HG02759 (cell line): ENCODE data around the gene KCNB1.
"Not testable (repeated sequence)": the region's sequence is repeated elsewhere in the genome, so short reads cannot be mapped to it uniquely, and the experiment has no call there.

Experiments
- ATAC-seq: cut with Tn5 transposase; IDR thresholded peaks from one replicate; pipeline ENCODE4 v1.9.1; 2021; ENCODE audit warnings: mild to moderate bottlenecking, moderate library complexity; ENCODE audit not compliant: unreplicated experiment

The KCNB1 gene

DNA sequence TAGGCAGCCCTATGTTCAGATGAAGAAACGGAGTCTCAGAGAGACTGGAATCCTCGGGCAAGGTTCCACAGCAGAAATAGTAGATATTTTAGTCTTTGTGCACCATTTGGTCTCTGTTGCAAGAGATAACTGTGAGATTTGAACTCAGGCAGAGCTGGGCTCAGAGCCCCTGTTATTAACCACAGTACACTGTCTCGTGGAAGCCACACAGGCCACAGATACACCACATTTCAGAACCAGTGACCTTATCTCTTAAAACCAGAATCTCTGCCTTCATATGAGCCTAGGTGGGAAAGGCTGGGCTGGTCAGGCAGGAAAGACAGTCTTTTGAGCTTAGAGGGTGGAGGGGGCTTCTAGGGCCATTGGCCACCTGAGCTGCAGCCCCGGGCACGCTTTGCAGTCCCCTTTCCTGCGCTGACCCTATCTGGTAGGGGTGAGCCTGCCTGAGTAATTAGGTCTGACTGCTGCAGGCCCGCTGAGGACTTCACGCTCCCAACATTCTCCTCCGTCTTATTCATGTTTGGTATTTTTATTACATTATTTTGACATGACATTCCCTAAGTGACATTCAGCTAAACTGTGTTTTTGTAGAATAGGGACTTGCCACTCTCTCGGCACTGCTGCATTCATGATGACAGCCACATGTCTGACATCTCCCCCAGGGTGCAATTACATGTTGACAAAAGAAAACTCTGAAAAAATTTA is 71.1 kb downstream of the KCNB1 start:
- no peak for ATAC-seq

DNA sequence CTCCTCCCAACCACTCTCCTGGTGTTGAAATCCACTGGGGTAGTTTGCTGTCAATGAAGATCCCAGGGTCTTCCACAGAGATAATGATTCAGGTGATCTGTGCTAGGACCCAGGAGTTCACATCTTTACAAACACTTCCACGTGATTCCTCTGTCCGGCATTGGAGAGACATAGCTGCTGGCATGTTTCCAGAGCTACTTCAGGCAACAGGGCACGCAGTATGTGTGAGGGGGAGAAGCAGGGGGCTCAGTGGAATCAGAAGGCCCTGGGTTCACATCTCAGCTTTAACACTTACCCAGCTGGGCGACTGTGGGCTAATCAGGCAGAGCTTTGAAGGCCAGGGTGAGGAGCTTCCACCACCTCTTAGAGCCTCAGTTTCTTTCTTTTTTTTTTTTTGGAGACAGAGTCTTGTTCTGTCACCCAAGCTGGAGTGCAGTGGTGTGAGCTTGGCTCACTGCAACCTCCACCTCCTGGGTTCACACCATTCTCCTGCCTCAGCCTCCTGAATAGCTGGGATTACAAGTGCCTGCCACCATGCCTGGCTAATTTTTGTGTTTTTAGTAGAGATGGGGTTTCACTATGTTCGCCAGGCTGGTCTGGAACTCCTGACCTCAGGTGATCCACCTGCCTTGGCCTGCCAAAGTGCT is 72.4 kb downstream of the KCNB1 start:
- not testable (repeated sequence) for ATAC-seq

DNA sequence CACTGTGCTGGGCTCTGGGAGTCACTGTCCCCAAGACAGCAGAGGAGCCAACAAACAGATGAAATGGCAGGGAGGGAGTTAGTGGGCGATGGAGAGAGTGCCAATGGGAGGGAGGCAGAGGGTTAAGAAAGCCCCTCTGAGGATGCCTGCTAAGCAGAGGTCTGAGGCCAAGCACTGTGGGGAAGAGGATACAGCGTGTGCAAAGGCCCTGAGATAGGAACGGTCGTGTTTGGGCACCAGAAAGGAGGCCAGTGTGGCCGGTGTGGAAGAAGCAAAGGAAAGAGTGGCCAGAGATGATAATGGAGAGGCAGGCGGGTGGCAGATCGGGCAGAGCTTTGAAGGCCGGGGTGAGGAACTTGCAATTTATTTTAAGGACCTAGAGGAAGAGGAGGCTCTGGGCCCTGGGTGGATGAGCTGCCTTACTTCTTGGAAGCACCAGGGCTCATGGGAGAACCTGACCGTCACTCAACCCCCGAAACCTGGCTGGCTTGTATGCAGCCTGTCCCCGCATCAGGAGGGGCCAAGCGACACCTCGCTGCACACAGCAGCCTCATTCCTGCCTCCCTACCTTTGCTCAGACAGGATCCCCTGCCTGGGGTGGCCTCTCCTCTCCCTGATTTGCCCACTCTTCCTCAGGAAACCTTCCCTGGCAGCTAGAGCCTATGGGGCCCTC is 73.0 kb downstream of the KCNB1 start:
- no peak for ATAC-seq

- no peak for ATAC-seq
Observed at GRCh38 chr20:49408509-49409104, 73.9 kb downstream of the KCNB1 start.

- ATAC-seq: no peak
Observed at GRCh38 chr20:49406666-49407065, 75.8 kb downstream of the KCNB1 start.

DNA sequence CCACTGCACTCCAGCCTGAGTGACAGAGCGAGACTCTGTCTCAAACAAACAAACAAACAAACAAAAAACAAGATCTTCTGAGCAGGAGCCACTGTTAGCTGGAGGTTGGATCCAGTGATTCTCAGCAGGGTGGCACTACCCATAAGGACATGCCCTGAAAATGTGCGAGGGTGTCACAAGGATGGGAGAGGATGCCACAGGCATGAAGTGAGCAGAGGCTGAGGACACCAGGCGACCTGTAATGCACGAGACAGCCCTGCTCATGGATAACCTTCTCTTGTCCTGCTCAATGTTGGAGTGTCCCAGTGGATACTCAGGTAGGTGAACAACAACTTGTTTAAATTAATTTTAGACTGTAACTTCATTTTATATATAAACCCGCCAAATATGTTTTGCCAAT is 76.8 kb downstream of the KCNB1 start:
- ATAC-seq: no peak

DNA sequence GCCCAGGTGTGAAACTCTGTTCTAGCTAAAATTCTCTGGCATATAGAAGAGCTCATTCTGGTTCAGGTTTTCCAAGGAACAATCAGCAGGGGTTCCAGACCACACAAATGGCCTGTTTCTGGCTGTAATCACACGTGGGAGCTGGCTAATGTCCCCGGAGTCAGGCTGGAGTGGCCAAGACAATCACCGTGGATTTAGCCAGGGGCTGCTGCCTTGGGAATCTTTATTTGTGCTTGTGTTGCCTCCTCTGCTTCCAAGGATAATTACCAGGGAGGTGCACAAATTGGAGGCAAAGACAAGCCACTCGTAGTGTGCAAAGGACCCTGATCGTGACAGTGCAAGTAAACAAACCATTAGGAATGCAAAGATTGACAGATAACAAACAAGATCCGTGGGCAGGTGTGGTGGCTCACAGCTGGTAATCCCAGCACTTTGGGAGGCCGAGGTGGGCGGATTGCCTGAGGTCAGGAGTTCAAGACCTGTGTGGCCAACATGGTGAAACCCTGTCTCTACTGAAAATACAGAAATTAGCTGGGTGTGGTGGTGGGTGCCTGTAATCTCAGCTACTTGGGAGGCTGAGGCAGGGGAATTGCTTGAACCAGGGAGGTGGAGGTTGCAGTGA is 77.3 kb downstream of the KCNB1 start:
- no peak for ATAC-seq

DNA sequence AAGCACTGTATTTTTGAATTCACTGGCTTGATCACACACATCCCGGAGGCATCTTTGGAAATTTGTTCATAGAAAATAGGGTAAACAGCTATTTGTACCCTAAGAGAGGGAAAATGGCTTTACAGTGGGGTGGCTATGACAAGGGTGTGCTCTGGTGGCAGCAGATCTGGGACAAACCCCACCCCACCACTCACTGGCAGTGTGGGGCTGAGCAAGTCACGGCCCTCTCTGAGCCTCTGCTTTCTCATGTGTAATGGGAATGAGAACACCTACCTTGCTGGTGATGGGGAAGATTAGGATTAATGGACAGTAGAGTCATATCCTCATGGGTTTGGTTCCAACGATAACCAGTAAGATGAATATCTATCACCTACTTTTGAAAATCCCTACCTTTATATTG is 78.0 kb downstream of the KCNB1 start:
- ATAC-seq: no peak

- ATAC-seq: no peak
Observed at GRCh38 chr20:49403911-49404310, 78.6 kb downstream of the KCNB1 start.

DNA sequence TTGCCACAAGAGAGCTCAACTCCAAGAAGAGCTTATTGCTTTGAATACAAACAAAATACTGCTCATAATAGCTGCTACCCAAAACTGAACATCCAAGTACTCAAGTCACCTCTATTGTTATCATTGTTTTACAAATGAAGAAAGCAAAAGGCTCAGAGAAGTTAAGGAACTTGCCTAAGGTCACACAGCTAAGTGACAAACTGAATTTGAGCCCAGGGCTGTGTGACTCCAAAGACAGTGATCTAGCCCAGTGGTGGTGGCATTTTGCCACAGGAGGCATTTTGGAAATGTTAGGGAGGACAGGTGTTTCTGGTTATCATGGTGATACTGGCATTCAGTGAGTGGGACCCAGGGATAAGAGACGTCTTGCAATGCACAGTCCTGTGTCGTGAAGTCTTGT is 79.5 kb downstream of the KCNB1 start:
- ATAC-seq: no peak

DNA sequence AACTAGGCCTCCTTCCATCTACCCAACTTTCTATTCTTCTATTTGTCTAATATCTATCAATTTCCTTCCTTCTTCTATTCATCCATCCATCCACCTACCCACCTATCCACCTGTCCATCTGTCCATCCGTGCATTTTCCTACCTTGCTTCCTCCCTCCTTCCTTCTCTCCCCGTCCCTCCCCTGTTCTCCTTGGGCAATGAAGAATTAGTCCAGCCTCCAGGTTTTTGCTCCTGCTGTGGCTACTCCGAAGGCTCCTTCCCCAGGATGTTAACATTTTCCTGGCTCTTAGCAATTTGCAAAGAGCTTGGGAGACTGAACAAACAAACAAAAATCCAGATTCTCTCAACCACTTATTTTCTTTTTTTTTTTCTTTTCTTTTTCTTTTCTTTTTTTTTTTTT is 81.6 kb downstream of the KCNB1 start:
- ATAC-seq: no peak

DNA sequence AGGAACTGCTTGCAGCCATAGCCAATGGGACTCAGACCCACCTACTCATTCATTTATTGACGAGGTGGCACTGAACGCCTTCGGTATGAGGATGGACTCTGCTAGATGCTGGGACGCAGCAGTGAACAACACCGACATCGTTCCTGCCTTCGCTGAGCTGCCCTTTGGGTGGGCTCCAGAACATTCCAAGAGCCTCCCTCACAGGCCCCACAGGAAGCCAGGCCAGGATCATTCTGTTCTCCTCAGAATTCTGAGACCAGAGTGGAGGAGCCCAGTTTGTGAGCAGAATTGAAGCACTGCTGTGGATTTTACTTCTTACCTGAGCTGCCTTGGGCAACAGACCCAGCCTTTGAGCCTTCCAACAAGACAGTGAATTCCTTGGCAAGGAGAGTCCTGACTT is 82.1 kb downstream of the KCNB1 start:
- ATAC-seq: no peak

DNA sequence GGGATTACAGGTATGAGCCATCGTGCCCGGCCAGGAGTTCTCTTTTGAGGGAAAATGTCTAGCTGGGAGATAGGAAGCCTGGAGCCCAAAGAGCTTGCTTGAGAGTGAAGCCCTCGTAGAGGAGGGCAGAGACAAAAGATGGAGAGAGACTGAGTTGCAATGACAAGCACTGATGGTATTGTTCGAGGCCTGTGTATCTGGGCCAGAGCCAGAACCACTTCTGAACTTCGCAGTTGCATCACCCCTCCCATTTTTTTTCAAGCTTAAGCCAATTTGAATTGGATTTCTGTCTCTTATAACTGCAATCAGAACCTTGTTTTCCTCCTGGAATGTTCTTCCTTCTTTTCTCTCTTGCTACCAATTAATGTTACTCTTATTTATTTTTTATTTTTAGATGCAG is 83.1 kb downstream of the KCNB1 start:
- ATAC-seq: no peak

- no peak for ATAC-seq
Observed at GRCh38 chr20:49398401-49399144, 83.9 kb downstream of the KCNB1 start.

DNA sequence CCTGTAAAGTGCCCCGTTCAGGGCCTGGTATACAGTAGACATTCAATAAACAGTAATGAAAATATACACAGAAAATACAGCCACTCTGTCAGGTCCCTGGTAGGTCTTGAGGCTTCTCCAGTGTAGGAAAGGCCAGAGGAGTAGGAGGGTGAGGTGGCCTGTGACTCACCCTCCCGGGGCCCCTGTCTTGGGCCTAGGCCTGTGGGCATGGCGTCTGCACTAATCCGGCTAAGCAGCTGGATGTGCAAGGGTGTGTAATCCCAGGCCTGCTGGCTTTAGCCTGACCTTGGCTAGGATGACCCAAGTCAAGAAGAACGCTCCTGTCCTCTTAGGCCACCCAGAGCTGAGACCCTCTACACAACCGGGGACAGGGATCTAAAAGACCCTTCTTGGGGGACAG is 84.9 kb downstream of the KCNB1 start:
- no peak for ATAC-seq

- no peak for ATAC-seq
Observed at GRCh38 chr20:49396230-49396629, 86.2 kb downstream of the KCNB1 start.

DNA sequence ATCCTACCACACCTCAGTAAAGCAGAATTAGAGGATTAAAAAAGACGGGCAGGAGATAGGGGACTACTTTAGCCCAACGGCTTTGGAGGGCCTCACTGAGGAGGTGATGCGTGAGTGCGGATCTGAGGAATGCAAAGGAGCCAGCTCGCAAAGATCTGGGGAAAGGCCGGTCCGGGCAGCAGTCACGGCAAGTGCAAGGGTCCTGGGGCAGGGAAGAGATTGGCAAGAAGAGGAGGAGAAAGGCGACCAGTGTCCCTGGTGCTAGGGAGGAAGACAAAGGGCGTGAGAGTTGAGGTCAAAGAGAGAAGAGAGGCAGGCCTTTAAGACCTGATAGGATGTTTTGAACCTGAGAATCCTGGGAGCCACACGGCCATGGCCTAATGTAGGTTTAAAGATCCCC is 86.8 kb downstream of the KCNB1 start:
- no peak for ATAC-seq

- ATAC-seq: no peak
Observed at GRCh38 chr20:49395183-49395582, 87.3 kb downstream of the KCNB1 start.

GRCh38 chr20:49394757-49395156 is 87.7 kb downstream of the KCNB1 start:
- no peak for ATAC-seq

DNA sequence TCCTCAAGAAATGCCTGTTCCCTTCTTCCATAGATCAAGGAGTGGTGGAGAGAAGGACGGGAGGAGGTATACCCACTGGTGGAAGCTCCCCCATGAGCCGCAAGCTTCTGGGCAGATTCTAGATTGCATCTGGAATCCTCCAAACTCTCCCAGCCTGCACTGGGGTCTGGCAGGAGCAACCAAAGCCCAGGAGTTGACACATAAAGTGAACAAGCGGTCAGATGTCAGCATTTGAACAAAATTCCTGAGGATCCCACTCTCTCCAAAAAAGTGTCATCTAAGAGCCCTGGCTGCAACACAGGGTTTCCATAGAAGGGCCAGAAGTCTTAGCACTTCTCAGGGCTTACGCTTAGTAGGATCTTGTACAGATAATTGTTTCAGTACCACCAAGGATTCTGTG is 88.2 kb downstream of the KCNB1 start:
- no peak for ATAC-seq

DNA sequence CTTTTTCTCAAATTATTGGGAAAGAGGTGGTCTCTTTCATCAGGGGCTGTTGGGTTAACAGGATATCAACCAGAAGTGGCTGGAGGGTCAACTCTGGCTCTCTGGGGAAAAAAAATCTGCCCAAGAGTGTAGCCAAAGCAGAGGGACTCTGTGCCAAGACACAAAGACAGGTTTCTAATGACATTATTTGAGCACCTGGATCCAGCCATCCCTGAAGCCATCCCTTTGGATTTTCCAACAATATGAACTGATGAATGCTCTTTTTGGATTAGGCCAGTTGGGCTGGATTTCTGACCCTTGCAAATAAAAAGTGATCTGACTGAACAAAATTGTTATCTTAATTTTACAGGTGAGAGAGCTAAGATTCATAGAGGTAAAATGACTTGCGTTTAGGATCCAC is 88.7 kb downstream of the KCNB1 start:
- ATAC-seq: no peak
